Hematopoietic multipotent progenitor cell treated with erythropoietin and hydrocortisone succinate and interleukin-3 and kit ligand, for 17 days (in vitro differentiated cells): ENCODE measurements around the gene RBM33.

Experiments
- DNase-seq: peaks from one replicate; pipeline ENCODE4 v3.0.0-alpha.2; 2015; ENCODE audit warnings: low spot score

The RBM33 gene

GRCh38 chr7:155797262-155798250, 153.1 kb downstream of the RBM33 start:
- no peak for DNase-seq

- DNase-seq, result no peak
Measured at GRCh38 chr7:155798673-155799439, 154.4 kb downstream of the RBM33 start.

GRCh38 chr7:155799514-155799913, 155.1 kb downstream of the RBM33 start:
- DNase-seq, result no peak

- DNase-seq, result no peak
Measured at GRCh38 chr7:155800301-155800700, 155.8 kb downstream of the RBM33 start.

DNA sequence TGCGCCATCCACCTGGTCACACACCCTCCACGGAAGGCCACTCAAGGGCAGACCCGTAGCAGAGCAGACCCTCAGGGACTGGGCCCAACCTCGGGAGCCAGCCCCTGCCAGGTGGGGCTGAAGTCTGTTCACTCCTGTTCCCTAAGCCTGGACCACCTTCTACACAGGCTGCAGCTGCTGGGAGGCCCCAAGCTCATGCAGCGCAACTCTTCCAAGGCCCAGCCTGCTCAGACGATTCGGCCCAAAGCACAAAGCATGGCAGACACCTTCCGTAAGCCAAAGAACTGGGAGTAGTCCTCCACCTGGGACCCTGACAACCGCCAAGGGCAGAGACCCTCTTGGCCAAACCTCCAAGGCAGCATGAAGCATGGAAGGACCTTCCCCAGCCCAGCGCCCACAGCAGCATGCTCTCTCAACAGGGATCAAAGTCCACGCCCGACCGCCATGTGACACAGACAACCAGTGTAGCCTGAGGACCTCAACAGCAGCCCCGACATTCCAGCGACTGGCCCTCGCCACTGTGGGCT, 156.3 kb downstream of the RBM33 start:
- DNase-seq, result no peak

DNA sequence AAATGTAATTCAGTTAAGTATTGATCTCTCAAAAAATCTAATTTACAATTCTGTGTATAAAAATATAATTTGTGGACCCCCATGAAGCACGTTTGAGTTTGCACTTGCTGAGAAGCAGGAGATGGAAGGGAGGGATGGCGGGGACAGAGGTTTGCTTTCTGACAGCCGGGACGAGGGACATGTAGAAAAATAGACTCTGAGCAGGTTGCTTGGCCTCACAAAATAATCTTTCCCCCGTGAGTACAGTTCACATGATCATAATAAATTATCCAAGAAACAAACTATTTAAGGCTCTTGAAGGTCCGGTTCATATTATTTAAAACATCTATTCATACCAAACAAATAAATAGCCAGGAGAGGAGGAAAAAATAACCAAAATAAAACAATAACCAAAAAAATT, 157.8 kb downstream of the RBM33 start:
- DNase-seq, result no peak

GRCh38 chr7:155802906-155803417, 158.5 kb downstream of the RBM33 start:
- DNase-seq, result no peak

DNA sequence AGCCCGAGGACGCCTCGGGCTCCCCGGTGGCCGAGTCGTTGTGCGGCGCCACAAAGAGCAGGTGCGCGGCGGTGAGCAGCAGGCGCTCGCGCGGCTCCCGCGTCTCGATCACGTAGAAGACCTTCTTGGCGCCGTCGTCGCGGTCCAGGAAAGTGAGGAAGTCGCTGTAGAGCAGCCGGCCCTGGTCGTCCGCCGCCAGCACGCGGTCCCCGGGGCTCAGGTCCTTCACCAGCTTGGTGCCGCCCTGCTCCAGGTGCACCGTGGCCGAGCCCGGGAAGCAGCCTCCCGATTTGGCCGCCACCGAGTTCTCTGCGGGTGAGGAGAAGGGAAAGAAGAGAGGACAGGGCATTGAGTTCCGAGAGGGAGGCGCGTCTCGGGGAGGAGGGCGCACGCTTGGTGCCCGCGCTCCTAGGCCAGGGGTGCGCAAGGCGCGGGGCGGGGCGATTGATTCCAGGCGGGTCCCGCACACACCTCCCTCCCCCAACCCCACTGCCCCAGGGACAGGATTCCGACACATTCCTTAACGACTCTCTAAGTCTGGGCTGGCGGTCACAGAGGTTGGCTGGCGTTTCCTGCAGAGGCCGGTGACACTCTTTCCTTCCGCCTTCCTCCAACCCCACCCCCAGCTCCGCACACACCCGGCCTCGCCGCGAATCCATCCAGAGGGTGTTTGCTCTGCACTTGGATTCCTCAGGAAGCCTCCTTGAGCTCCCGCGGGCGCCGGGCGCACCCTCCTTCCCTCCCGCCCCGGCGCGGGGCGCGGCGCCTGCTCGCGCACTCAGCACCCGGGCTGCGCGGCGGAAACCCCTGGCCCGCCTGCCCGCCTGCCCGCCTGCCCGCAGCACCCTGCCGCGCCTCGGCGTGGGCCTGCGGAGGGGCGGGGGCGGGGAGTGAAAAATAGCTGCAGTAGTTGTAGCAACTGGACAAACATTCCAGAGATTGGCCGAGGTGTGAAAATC, 159.2 kb downstream of the RBM33 start:
- DNase-seq, result no peak

GRCh38 chr7:155804431-155804831, 160.0 kb downstream of the RBM33 start:
- DNase-seq, result no peak

DNA sequence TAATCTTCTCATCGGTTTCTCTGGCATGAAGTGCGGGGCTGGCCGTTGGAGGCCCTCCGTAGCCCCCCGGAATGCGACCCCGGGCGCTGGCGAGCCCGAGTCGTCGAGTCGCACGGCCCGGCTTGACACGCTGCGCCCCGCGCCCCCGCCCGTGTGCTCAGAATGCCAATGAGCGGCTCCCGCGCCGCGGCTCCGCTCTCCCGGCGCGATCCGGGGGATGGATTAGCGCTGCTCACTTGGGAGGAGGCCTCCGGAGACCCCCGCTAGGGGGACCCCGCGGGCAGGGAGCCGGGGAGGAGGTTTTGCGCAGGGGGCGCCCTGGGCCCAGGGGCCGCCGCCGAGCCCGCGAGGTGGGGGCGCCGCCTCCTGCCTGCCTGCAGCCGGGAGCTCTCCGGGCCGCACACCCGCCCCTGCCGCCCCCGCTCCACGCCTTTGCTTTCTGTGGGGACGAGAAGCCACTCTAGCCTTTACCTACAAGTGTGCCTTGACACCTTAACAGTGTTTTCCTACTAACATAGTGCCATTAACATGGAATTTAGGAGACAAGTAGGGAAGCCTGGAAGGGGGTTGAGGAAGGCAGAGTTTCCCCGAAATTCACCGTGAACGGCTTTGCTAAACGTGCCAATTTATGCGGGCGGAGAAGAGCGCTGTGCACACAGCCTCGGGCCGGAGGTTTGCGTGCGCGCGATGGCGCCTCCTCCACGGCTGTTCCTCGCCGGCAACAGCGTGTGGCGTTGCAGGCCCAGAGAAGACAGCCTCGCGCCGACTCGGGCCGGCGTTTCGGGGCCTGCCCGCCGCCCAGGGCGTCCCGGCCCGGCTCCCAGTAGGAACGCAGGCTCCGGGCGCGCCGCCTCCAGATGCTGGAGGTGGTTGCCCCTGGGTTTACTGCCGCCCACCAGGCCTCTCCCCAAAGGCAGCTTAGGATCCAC, 160.7 kb downstream of the RBM33 start:
- DNase-seq, result peak; percentile 23

DNA sequence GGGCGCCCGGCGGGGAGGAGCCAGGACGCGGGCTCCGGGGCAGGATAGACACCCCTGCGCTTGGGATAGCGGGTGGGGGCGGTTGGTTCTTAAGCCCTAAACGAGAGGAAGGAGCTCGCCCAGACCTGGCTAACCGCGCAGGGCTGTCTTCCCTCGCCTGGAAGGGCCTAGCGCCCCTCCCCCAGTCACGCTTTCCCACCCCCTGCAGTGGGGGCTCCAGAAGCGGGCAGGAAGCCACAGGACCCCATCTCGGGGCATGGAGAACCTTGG, 161.3 kb downstream of the RBM33 start:
- DNase-seq, result no peak

DNA sequence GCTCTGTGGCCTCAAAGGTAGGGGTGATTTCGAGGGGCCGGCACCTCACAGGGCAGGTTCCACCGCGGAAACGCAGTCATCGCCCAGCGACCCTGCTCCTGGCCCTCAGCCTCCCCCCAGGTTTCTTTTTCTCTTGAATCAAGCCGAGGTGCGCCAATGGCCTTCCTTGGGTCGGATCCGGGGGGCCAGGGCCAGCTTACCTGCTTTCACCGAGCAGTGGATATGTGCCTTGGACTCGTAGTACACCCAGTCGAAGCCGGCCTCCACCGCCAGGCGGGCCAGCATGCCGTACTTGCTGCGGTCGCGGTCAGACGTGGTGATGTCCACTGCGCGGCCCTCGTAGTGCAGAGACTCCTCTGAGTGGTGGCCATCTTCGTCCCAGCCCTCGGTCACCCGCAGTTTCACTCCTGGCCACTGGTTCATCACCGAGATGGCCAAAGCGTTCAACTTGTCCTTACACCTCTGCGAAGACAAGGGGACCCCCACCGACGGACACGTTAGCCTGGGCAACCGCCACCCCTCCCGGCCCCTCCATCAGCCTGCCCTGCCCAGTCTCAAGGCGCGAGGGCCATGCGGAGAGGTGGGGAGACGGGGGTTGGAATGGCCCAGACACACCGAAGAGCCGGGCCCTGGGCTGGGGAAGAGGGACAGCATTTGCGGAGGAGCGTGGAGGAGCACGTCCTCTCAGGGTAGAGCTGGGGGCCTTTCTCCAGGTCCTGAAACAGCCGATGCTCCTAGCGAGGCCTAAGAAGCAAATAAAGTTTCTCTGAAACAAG, 161.8 kb downstream of the RBM33 start:
- DNase-seq, result no peak

GRCh38 chr7:155807065-155807671, 162.7 kb downstream of the RBM33 start:
- no peak for DNase-seq

- DNase-seq, result no peak
Measured at GRCh38 chr7:155807789-155808548, 163.5 kb downstream of the RBM33 start.

GRCh38 chr7:155808549-155809331, 164.3 kb downstream of the RBM33 start:
- DNase-seq, result no peak

DNA sequence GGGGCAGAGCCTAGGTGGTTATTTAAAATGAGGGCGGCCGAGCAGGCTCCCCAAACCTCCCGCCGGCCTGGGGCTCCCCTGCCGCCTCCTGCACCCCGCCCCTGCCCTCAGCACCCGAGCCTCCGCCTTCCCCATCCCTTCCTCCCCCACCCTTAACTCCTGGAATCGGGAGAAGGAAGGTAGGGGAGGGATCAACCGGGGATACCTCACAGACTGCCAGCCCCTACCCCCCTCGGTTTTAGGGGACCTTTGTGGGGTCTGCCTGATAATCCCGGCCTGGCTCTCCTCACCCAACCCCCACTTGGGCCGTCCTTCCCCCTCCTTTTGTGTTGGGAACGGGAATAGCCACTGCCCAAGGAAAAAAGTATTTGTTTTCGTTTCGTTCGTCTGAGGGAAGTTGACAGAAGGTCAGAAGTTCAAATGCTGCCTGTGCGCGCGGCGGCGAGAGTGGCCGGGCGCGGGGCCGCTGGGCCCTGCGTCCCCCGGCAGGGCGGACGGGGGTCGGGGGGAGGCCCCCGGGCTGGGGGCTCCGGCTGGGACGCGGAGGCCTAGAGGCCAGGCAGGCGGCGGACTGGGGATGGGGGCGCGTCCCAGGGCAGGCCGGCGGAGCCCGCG, 165.0 kb downstream of the RBM33 start:
- no peak for DNase-seq
